HG03159 (cell line): ENCODE results near the gene MTMR12.

Experiments
- ATAC-seq: cut with Tn5 transposase; IDR thresholded peaks from one replicate; pipeline ENCODE4 v1.9.1; 2021; ENCODE audit warnings: mild to moderate bottlenecking, moderate library complexity; ENCODE audit not compliant: unreplicated experiment

The MTMR12 gene

DNA sequence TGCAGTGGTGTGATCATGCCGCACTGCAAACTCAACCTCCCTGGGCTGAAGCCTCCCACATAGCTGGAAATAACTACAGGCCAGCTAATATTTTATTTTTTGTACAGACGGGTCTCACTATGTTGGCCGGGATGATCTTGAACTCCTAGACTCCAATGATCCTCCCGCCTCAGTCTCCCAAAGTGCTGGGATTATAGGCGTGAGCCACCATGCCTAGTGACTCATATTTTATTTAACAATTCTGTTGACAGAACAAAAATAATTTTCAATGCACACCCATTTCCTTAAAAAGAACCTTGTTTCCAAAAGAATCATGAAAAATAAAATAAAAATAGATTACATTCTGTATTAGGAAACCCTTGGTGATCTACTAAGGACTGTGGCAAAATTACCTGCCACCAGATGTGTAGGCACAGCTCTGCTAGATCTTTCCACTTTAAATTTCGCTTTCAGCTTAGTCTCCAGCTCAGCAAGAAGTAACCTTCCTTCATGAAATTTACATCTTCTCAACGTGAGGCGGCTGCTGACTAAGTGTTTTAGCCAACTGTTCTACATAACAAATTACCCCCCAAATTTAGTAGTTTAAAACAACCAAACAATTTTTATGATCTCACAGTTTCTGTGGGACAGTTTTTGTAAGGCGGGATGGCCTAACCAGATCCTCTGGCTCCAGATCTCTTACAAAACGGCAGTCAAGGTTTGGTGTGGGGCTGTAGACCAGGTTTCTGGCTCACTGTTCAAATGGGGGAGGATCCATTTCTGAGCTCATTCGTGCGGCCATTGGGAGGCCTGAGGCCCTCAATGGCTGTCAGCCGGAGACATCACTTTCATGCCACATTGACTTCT lies 106.0 kb downstream of the MTMR12 start:
- no peak for ATAC-seq

DNA sequence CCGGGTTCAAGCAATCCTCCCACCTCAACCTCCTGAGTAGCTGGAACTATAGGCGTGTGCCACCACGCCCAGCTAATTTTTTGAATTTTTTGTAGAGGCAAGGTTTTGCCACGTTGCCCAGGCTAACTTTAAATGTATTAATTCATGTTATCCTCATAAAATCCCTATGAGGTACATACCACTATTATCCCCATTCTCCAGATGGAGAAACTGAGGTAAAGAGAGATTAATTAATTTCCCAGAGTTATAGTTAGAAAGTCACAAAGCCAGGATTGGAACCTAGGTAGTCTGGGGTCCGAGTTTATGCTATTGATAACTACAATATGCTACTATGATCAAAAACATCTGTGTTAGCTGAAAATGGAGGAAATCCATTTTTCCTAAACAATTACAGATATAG lies 106.7 kb downstream of the MTMR12 start:
- no peak for ATAC-seq

- no peak for ATAC-seq
Measured at GRCh38 chr5:32202394-32202793, 110.3 kb downstream of the MTMR12 start.

DNA sequence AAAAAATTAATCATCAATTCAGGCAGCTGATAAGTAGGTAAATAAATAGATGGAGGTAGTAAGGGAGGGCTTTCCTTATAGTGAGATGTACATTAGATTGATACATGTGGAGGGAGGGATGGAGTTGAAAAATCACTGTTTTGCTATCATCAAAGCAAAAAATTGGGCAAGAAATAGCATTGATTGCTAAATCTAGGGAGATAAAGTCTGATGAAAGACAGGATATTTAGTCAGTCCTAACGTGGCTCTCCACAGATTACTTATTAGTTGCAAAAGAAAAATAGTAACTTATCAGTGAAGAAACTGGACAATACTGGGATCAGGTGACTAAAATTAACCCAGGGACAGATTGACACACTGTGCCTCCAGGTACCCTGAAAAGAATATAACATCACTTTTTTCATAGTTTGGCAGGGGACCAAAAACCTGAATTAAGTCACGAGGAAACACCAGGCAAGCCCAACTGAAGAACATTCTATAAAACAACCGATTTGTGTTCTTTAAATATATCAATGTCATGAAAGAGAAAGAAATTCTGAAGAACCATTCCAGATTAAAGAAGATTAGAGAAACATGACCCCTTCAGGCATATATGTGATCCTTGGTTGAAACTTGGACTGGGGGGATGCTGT lies 111.5 kb downstream of the MTMR12 start:
- no peak for ATAC-seq

GRCh38 chr5:32197032-32197431 lies 115.7 kb downstream of the MTMR12 start:
- no peak for ATAC-seq

DNA sequence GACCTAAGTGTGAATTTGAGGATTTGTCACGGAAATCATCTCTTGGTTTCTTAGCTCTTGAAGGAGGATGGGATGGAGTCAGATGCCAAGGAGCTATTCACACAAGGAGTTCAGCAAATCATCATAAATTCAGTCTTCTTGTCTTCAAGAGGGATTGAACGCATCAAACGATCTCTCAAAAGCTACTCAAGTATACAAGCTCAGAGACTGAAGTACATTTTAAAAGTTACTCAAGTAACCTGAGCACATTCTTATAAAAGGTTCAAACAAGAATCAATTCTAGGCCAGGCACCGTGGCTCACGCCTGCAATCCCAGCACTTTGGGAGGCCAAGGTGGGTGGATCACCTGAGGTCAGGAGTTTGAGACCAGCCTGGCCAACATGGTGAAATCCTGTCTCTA lies 117.5 kb downstream of the MTMR12 start:
- no peak for ATAC-seq

DNA sequence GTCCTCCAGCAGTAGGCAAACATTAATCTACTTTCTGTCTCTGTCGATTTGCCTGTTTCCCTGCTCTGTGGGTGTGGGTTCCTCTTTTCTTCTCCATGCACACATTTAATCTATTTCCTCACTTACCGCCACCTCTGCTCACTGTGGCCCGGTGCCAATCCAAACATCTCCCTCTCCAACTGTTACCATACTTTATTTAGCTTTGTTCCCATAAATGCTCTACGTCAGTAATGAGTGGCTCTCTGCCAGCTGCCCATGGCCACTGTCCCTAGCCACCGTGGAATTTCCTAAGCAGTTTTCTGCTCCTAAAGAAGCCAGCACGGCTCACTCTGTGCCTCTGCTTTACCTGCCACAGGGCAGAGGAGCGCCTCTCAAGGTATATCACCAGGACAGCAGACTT lies 119.1 kb downstream of the MTMR12 start:
- ATAC-seq = peak; percentile 79

- no peak for ATAC-seq
Measured at GRCh38 chr5:32190095-32190494, 122.6 kb downstream of the MTMR12 start.

DNA sequence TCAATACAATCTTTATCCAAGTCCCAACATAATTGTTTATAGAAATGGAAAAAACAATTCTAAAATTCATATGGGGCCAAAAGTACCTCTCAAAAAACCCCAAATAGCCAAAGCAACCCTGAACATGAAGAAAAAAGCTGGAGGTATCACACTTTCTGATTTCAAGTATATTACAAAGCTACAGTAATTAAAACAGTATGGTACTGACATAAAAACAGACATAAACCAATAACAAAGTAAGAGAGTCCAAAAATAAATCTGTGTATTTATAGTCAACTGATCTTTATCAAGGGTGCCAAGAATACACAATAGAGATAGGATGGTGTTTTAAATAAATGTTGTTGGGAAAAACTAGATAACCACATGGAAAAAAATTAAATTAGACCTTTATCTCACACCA lies 125.1 kb downstream of the MTMR12 start:
- ATAC-seq = no peak

DNA sequence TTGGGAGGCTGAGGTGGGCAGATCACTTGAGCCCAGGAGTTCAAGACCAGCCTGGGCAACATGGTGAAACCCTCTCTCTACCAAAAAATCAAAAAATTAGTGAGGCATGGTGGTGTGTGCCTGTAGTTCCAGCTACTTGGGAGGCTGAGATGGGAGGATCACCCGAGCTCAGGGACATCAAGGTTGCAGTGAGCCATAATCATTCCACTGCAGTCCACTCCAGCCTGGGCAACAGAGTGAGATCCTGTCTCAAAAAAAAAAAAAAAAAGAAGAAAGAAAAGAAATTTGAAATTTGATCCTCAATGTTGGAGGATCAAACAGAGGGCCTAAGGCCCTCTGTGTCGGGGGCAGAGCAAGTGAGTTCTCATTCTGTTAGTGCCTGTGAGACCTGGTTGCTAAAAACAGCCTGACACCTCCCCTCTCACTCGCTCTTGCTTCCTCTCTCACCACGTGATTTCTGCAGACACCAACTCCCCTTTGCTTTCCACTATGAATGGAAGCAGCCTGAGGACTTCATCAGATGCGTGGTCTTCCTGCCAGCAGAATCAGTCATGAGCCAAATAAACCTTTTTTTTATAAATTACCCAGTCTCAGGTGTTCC lies 130.2 kb downstream of the MTMR12 start:
- peak; percentile 68 for ATAC-seq
